ENCODE data around the gene EFCAB8.

Gene EFCAB8

GRCh38 chr20:32993496-32994050 lies 134.8 kb downstream of the EFCAB8 start:
- Histone ChIP-seq H3K27me3 (ENCODE audit: control insufficient read depth in 1 of 2, insufficient read depth in 1 of 2, low read length in 2 of 2) (peaks cover 12 to 21% of the 10 kb centered on the region in 2 experiments), H2BK120ac (ENCODE audit: low read depth, low read length) (no peak overlapping the region), H3K4me3 (ENCODE audit: insufficient read depth in 1 of 2, low read depth in 1 of 2, low read length in 2 of 2) (no peak overlapping the region), H3K4ac (ENCODE audit: low read depth in 1 of 2, low read length in 2 of 2) (no peak overlapping the region), H2AFZ (ENCODE audit: low read depth, low read length) (no peak overlapping the region), H4K91ac (ENCODE audit: low read length) (no peak overlapping the region), H2BK5ac (ENCODE audit: low read depth, low read length, poor library complexity, severe bottlenecking) (no peak overlapping the region), H3K4me1 (ENCODE audit: control insufficient read depth, insufficient read depth, low read depth, low read length) (no peaks in the 10 kb centered on the region), H3K36me3 (ENCODE audit: control insufficient read depth in 1 of 2, insufficient read depth in 2 of 2, low read depth in 1 of 2, low read length in 2 of 2) (no peaks in the 10 kb centered on the region), H3K14ac (ENCODE audit: low read length in 2 of 2) (no peak overlapping the region), H3K9ac (ENCODE audit: low read length) (no peak overlapping the region), H2AK5ac (ENCODE audit: low read length, severe bottlenecking) (no peak overlapping the region), H3K18ac (ENCODE audit: low read depth in 1 of 2, low read length in 2 of 2) (no peak overlapping the region), H2BK15ac (ENCODE audit: low read depth, poor library complexity, severe bottlenecking) (no peak overlapping the region), H3K23ac (ENCODE audit: low read length in 2 of 2) (no peak overlapping the region), H4K8ac (ENCODE audit: low read length) (no peak overlapping the region), H3K79me1 (replicated peaks; ENCODE audit: low read length, poor library complexity, severe bottlenecking) (no peaks in the 10 kb centered on the region), H2BK12ac (ENCODE audit: low read length in 2 of 2) (no peak overlapping the region), H3K27ac (ENCODE audit: low read length, poor library complexity, severe bottlenecking) (no peak overlapping the region), H3K4me2 (ENCODE audit: low read length, poor library complexity, severe bottlenecking) (no peak overlapping the region), H3K9me3 (ENCODE audit: control insufficient read depth, low read length) (peaks cover 18% of the 10 kb centered on the region)
- DNase-seq, result no peak
- 76% methylated on average over 8 of the region's 8 CpGs for WGBS

GRCh38 chr20:32995802-32996201 lies 137.1 kb downstream of the EFCAB8 start:
- H3K4ac ChIP-seq (ENCODE audit: low read depth in 1 of 2, low read length in 2 of 2), result no peak overlapping the region
- no peak overlapping the region for H3K27ac ChIP-seq (ENCODE audit: low read length, poor library complexity, severe bottlenecking)
- H2AFZ ChIP-seq (ENCODE audit: low read depth, low read length), result no peak overlapping the region
- H4K91ac ChIP-seq (ENCODE audit: low read length), result no peak overlapping the region
- H3K36me3 ChIP-seq (ENCODE audit: control insufficient read depth in 1 of 2, insufficient read depth in 2 of 2, low read depth in 1 of 2, low read length in 2 of 2), result no peaks in the 10 kb centered on the region
- no peak overlapping the region for H3K4me3 ChIP-seq (ENCODE audit: insufficient read depth in 1 of 2, low read depth in 1 of 2, low read length in 2 of 2)
- no peak overlapping the region for H2BK15ac ChIP-seq (ENCODE audit: low read depth, poor library complexity, severe bottlenecking)
- H4K8ac ChIP-seq (ENCODE audit: low read length), result no peak overlapping the region
- H2BK12ac ChIP-seq (ENCODE audit: low read length in 2 of 2), result no peak overlapping the region
- no peak overlapping the region for H3K4me2 ChIP-seq (ENCODE audit: low read length, poor library complexity, severe bottlenecking)
- H2BK120ac ChIP-seq (ENCODE audit: low read depth, low read length), result no peak overlapping the region
- no peak overlapping the region for H3K18ac ChIP-seq (ENCODE audit: low read depth in 1 of 2, low read length in 2 of 2)
- H3K9me3 ChIP-seq (ENCODE audit: control insufficient read depth, low read length), result peaks cover 14% of the 10 kb centered on the region
- no peaks in the 10 kb centered on the region for H3K79me1 ChIP-seq (replicated peaks; ENCODE audit: low read length, poor library complexity, severe bottlenecking)
- no peaks in the 10 kb centered on the region for H3K4me1 ChIP-seq (ENCODE audit: control insufficient read depth, insufficient read depth, low read depth, low read length)
- no peak for DNase-seq
- H2BK5ac ChIP-seq (ENCODE audit: low read depth, low read length, poor library complexity, severe bottlenecking), result no peak overlapping the region
- H3K9ac ChIP-seq (ENCODE audit: low read length), result no peak overlapping the region
- no peak overlapping the region for H2AK5ac ChIP-seq (ENCODE audit: low read length, severe bottlenecking)
- H3K27me3 ChIP-seq (ENCODE audit: control insufficient read depth in 1 of 2, insufficient read depth in 1 of 2, low read length in 2 of 2), result peaks cover 12 to 19% of the 10 kb centered on the region in 2 experiments
- no peak overlapping the region for H3K14ac ChIP-seq (ENCODE audit: low read length in 2 of 2)
- no peak overlapping the region for H3K23ac ChIP-seq (ENCODE audit: low read length in 2 of 2)

GRCh38 chr20:32997431-32997830 lies 138.7 kb downstream of the EFCAB8 start:
- no peak for DNase-seq
- Histone ChIP-seq H2BK15ac (ENCODE audit: low read depth, poor library complexity, severe bottlenecking) (no peak overlapping the region), H3K79me1 (replicated peaks; ENCODE audit: low read length, poor library complexity, severe bottlenecking) (no peaks in the 10 kb centered on the region), H3K4me2 (ENCODE audit: low read length, poor library complexity, severe bottlenecking) (no peak overlapping the region), H4K8ac (ENCODE audit: low read length) (no peak overlapping the region), H3K23ac (ENCODE audit: low read length in 2 of 2) (no peak overlapping the region), H3K27me3 (ENCODE audit: control insufficient read depth in 1 of 2, insufficient read depth in 1 of 2, low read length in 2 of 2) (peaks cover 0 to 14% of the 10 kb centered on the region in 2 experiments), H3K14ac (ENCODE audit: low read length in 2 of 2) (no peak overlapping the region), H2BK5ac (ENCODE audit: low read depth, low read length, poor library complexity, severe bottlenecking) (no peak overlapping the region), H3K9ac (ENCODE audit: low read length) (no peak overlapping the region), H3K4ac (ENCODE audit: low read depth in 1 of 2, low read length in 2 of 2) (no peak overlapping the region), H2BK120ac (ENCODE audit: low read depth, low read length) (no peak overlapping the region), H3K4me3 (ENCODE audit: insufficient read depth in 1 of 2, low read depth in 1 of 2, low read length in 2 of 2) (no peak overlapping the region), H3K36me3 (ENCODE audit: control insufficient read depth in 1 of 2, insufficient read depth in 2 of 2, low read depth in 1 of 2, low read length in 2 of 2) (no peaks in the 10 kb centered on the region), H3K4me1 (ENCODE audit: control insufficient read depth, insufficient read depth, low read depth, low read length) (no peaks in the 10 kb centered on the region), H2BK12ac (ENCODE audit: low read length in 2 of 2) (no peak overlapping the region), H2AK5ac (ENCODE audit: low read length, severe bottlenecking) (no peak overlapping the region), H2AFZ (ENCODE audit: low read depth, low read length) (no peak overlapping the region), H3K18ac (ENCODE audit: low read depth in 1 of 2, low read length in 2 of 2) (no peak overlapping the region), H3K9me3 (ENCODE audit: control insufficient read depth, low read length) (peaks cover 14% of the 10 kb centered on the region), H4K91ac (ENCODE audit: low read length) (no peak overlapping the region), H3K27ac (ENCODE audit: low read length, poor library complexity, severe bottlenecking) (no peak overlapping the region)
- 59% methylated on average over 2 of the region's 2 CpGs for WGBS

- no peaks in the 10 kb centered on the region for H3K79me1 ChIP-seq (replicated peaks; ENCODE audit: low read length, poor library complexity, severe bottlenecking)
- H3K18ac ChIP-seq (ENCODE audit: low read depth in 1 of 2, low read length in 2 of 2), result no peak overlapping the region
- no peak overlapping the region for H2AFZ ChIP-seq (ENCODE audit: low read depth, low read length)
- H3K27ac ChIP-seq (ENCODE audit: low read length, poor library complexity, severe bottlenecking), result no peak overlapping the region
- WGBS, result 69% methylated on average over 6 of the region's 9 CpGs
- H3K14ac ChIP-seq (ENCODE audit: low read length in 2 of 2), result no peak overlapping the region
- H3K4me3 ChIP-seq (ENCODE audit: insufficient read depth in 1 of 2, low read depth in 1 of 2, low read length in 2 of 2), result no peak overlapping the region
- no peak overlapping the region for H3K9ac ChIP-seq (ENCODE audit: low read length)
- H3K4ac ChIP-seq (ENCODE audit: low read depth in 1 of 2, low read length in 2 of 2), result no peak overlapping the region
- no peak for DNase-seq
- no peak overlapping the region for H3K23ac ChIP-seq (ENCODE audit: low read length in 2 of 2)
- H2BK5ac ChIP-seq (ENCODE audit: low read depth, low read length, poor library complexity, severe bottlenecking), result no peak overlapping the region
- H3K4me1 ChIP-seq (ENCODE audit: control insufficient read depth, insufficient read depth, low read depth, low read length), result no peaks in the 10 kb centered on the region
- no peak overlapping the region for H2BK120ac ChIP-seq (ENCODE audit: low read depth, low read length)
- H3K4me2 ChIP-seq (ENCODE audit: low read length, poor library complexity, severe bottlenecking), result no peak overlapping the region
- H2BK12ac ChIP-seq (ENCODE audit: low read length in 2 of 2), result no peak overlapping the region
- H3K27me3 ChIP-seq (ENCODE audit: control insufficient read depth in 1 of 2, insufficient read depth in 1 of 2, low read length in 2 of 2), result peaks cover 0 to 11% of the 10 kb centered on the region in 2 experiments
- H2AK5ac ChIP-seq (ENCODE audit: low read length, severe bottlenecking), result no peak overlapping the region
- H2BK15ac ChIP-seq (ENCODE audit: low read depth, poor library complexity, severe bottlenecking), result no peak overlapping the region
- no peak overlapping the region for H4K91ac ChIP-seq (ENCODE audit: low read length)
- H4K8ac ChIP-seq (ENCODE audit: low read length), result no peak overlapping the region
- no peaks in the 10 kb centered on the region for H3K36me3 ChIP-seq (ENCODE audit: control insufficient read depth in 1 of 2, insufficient read depth in 2 of 2, low read depth in 1 of 2, low read length in 2 of 2)
- peaks cover 14% of the 10 kb centered on the region for H3K9me3 ChIP-seq (ENCODE audit: control insufficient read depth, low read length)
Measured at GRCh38 chr20:32999603-33000250, 141.0 kb downstream of the EFCAB8 start.
